ENCODE results near the gene AKAP11.

Gene AKAP11

DNA sequence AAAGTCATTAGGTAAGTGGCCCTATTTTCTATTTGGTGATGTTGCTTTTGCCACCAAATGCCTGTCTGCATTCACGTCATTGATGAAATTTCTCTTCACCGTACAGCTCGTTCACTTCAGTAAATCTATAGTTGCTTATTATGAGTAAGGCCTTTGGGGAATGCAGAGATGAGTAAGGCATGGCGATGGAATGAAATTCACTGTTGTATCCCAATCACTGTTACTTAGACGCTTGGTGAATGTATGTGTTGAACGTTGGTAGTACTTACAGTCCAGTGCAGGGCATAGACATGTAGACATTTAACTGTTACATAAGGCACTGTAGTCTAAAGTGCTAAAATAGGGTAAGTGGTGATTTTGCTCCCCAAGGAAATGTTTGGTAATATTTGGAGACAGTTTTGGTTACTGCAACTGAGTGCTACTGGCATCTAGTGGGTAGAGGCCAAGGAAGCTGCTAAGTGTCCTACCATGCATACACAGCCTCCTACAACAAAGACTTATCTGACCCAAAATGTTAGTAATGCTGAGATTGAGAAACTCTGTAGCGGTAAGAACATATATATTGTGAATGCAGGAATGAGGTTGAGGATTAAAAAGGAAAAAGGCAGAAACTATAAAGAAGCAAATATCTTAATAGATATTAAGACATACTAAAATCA lies 5.8 kb downstream of the AKAP11 start:
- TF ChIP-seq, protein P1, sequence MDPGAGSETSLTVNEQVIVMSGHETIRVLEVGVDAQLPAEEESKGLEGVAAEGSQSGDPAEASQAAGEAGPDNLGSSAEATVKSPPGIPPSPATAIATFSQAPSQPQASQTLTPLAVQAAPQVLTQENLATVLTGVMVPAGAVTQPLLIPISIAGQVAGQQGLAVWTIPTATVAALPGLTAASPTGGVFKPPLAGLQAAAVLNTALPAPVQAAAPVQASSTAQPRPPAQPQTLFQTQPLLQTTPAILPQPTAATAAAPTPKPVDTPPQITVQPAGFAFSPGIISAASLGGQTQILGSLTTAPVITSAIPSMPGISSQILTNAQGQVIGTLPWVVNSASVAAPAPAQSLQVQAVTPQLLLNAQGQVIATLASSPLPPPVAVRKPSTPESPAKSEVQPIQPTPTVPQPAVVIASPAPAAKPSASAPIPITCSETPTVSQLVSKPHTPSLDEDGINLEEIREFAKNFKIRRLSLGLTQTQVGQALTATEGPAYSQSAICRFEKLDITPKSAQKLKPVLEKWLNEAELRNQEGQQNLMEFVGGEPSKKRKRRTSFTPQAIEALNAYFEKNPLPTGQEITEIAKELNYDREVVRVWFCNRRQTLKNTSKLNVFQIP (CRISPR knock-in tag; IDR thresholded peaks at IDR 0.05; ENCODE audit: borderline replicate concordance, low read depth), result no peak
- TF ChIP-seq ZFP30 (CRISPR knock-in tag; IDR thresholded peaks at IDR 0.05) (no peak), ESRRG (CRISPR knock-in tag; IDR thresholded peaks at IDR 0.05) (no peak), SNAI2 (CRISPR knock-in tag; IDR thresholded peaks at IDR 0.05) (no peak), ARNTL (CRISPR knock-in tag; IDR thresholded peaks at IDR 0.05; ENCODE audit: borderline replicate concordance, low read depth) (no peak), CSDC2 (CRISPR knock-in tag; IDR thresholded peaks at IDR 0.05) (no peak), BACH2 (CRISPR knock-in tag; IDR thresholded peaks at IDR 0.05; ENCODE audit: borderline replicate concordance) (no peak), ZNF70 (CRISPR knock-in tag; IDR thresholded peaks at IDR 0.05) (no peak), ISL1 (CRISPR knock-in tag; IDR thresholded peaks at IDR 0.05) (no peak), ZC3H10 (CRISPR knock-in tag; IDR thresholded peaks at IDR 0.05) (no peak), PPARA (CRISPR knock-in tag; IDR thresholded peaks at IDR 0.05; ENCODE audit: borderline replicate concordance) (no peak), PATZ1 (CRISPR knock-in tag; IDR thresholded peaks at IDR 0.05; ENCODE audit: borderline replicate concordance) (no peak), RARB (CRISPR knock-in tag; IDR thresholded peaks at IDR 0.05) (no peak), OSR1 (CRISPR knock-in tag; IDR thresholded peaks at IDR 0.05) (no peak), TOX (CRISPR knock-in tag; IDR thresholded peaks at IDR 0.05; ENCODE audit: borderline replicate concordance) (no peak), GLIS3 (CRISPR knock-in tag; IDR thresholded peaks at IDR 0.05) (no peak), ZNF8 (CRISPR knock-in tag; IDR thresholded peaks at IDR 0.05) (no peak), CSRNP3 (CRISPR knock-in tag; IDR thresholded peaks at IDR 0.05) (no peak), ZNF565 (CRISPR knock-in tag; conservative IDR thresholded peaks at IDR 0.05; ENCODE audit: low read depth) (no peak)
- TF ChIP-seq, protein P2, sequence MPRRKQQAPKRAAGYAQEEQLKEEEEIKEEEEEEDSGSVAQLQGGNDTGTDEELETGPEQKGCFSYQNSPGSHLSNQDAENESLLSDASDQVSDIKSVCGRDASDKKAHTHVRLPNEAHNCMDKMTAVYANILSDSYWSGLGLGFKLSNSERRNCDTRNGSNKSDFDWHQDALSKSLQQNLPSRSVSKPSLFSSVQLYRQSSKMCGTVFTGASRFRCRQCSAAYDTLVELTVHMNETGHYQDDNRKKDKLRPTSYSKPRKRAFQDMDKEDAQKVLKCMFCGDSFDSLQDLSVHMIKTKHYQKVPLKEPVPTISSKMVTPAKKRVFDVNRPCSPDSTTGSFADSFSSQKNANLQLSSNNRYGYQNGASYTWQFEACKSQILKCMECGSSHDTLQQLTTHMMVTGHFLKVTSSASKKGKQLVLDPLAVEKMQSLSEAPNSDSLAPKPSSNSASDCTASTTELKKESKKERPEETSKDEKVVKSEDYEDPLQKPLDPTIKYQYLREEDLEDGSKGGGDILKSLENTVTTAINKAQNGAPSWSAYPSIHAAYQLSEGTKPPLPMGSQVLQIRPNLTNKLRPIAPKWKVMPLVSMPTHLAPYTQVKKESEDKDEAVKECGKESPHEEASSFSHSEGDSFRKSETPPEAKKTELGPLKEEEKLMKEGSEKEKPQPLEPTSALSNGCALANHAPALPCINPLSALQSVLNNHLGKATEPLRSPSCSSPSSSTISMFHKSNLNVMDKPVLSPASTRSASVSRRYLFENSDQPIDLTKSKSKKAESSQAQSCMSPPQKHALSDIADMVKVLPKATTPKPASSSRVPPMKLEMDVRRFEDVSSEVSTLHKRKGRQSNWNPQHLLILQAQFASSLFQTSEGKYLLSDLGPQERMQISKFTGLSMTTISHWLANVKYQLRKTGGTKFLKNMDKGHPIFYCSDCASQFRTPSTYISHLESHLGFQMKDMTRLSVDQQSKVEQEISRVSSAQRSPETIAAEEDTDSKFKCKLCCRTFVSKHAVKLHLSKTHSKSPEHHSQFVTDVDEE (CRISPR knock-in tag; IDR thresholded peaks at IDR 0.05), result no peak
- ATAC-seq, result no peak

DNA sequence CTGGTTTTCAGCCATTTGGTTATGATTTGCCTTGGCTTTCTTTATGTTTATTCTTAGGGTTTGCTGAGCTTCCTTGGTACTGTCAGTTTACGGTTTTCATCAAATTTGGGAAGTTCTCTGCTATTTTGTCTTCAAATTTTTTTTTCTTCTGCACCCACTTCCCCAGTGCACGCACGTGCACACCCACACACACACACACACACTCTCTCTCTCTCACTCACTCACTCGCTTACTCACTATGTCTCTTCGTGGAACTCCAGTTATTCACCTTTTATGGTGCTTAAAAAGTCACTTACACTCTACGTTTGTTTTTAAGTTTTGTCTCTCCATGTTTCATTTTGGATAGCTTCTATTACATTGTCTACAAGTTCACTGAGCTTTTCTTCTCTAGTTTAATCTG lies 7.1 kb downstream of the AKAP11 start:
- no peak for TF ChIP-seq ZNF70 (CRISPR knock-in tag; IDR thresholded peaks at IDR 0.05)
- TF ChIP-seq GLIS3 (CRISPR knock-in tag; IDR thresholded peaks at IDR 0.05), result no peak
- TF ChIP-seq ZFP3 (CRISPR knock-in tag; IDR thresholded peaks at IDR 0.05), result no peak
- TF ChIP-seq TOX (CRISPR knock-in tag; IDR thresholded peaks at IDR 0.05; ENCODE audit: borderline replicate concordance), result no peak
- no peak for TF ChIP-seq ISL1 (CRISPR knock-in tag; IDR thresholded peaks at IDR 0.05)
- no peak for TF ChIP-seq ZNF565 (CRISPR knock-in tag; conservative IDR thresholded peaks at IDR 0.05; ENCODE audit: low read depth)
- TF ChIP-seq, protein P1 (CRISPR knock-in tag; IDR thresholded peaks at IDR 0.05; ENCODE audit: borderline replicate concordance, low read depth), result no peak
- no peak for ATAC-seq

GRCh38 chr13:42279986-42280385 lies 8.0 kb downstream of the AKAP11 start:
- TF ChIP-seq ZNF565 (CRISPR knock-in tag; conservative IDR thresholded peaks at IDR 0.05; ENCODE audit: low read depth), result no peak
- ATAC-seq, result no peak
